GM13977 (cell line): ENCODE measurements around the gene ADCYAP1R1.
"Not testable (repeated sequence)": the region's sequence is repeated elsewhere in the genome, so short reads cannot be mapped to it uniquely, and the experiment has no call there.

Experiments
- DNase-seq: peaks from one replicate; pipeline ENCODE4 v3.0.0; 2012; ENCODE audit warnings: low spot score
- in situ Hi-C: fragments of 300-500 bp; cut with MboI; formaldehyde crosslinking; loops from one replicate; pipeline ENCODE4 v1.12.0; 2022; ENCODE audit warnings: low sequenced_read_pairs, low pct_unique_long_range_greater_than_20kb, mixed read lengths, inconsistent platforms; ENCODE audit not compliant: unreplicated experiment
- TF ChIP-seq, protein P1 (sequence below): IDR thresholded peaks from 2 replicates; pipeline ENCODE4 v1.5.1; 2012; ENCODE audit warnings: mild to moderate bottlenecking, control low read depth; ENCODE audit not compliant: insufficient read depth; ENCODE audit errors: extremely low read depth, missing control alignments

Gene ADCYAP1R1

DNA sequence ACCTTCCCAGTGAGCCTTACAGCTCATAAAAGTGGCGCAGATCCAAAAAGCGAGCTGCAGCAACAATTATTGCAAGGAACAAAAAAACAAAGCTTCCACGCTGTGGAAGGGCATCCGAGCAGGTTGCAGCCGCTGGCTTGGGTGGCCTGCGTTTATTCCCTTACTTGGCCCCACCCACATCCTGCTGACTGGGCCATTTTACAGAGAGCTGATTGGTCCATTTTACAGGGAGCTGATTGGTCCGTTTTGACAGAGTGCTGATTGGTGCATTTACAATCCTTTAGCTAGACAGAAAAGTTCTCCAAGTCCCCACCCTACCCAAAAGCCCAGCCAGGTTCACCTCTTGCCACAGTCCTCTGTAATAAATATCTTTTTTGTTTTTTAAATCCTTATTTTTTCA, 85.1 kb downstream of the ADCYAP1R1 start:
- in situ Hi-C loops: no loop called here
- no peak for DNase-seq
- TF ChIP-seq, protein P1, sequence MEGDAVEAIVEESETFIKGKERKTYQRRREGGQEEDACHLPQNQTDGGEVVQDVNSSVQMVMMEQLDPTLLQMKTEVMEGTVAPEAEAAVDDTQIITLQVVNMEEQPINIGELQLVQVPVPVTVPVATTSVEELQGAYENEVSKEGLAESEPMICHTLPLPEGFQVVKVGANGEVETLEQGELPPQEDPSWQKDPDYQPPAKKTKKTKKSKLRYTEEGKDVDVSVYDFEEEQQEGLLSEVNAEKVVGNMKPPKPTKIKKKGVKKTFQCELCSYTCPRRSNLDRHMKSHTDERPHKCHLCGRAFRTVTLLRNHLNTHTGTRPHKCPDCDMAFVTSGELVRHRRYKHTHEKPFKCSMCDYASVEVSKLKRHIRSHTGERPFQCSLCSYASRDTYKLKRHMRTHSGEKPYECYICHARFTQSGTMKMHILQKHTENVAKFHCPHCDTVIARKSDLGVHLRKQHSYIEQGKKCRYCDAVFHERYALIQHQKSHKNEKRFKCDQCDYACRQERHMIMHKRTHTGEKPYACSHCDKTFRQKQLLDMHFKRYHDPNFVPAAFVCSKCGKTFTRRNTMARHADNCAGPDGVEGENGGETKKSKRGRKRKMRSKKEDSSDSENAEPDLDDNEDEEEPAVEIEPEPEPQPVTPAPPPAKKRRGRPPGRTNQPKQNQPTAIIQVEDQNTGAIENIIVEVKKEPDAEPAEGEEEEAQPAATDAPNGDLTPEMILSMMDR: no peak

DNA sequence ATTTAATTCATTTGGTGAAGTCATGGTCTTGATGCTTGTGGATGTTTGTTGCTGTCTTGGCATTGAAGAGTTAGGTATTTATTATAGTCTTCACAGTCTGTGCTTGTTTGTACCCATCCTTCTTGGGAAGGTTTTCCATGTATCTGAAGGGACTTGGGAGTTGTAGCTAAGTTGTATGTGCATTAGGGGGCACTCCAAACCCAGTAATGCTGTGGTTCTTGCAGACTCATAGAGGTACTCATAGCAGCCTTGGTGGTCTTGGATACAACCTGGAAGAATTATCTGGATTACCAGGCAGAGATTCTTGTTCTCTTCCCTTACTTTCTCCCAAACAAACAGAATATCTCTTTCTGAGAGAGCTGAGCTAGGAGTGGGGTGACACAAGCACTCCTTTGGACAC, 93.2 kb downstream of the ADCYAP1R1 start:
- TF ChIP-seq, protein P1: no peak
- DNase-seq: no peak
- in situ Hi-C loops: no loop called here

DNA sequence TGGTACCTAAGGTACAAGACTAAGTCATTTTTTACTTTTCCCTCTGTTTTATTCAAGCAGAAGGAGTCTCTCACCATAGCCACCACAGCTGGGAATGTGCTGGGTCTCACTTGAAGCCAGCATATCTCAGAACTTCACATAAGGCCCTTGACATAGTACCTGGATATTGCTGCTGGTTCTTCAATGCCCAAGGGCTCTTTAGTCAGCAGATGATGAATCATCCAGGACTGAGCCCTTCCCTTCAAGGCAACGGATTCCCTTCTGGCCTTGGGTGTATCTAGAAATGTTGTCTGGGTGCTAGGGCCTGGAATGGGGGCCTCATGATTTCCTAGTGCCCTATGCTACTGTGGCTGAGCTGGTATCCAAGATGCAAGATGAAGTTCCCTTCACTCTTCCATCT, 93.9 kb downstream of the ADCYAP1R1 start:
- in situ Hi-C loops: no loop called here
- TF ChIP-seq, protein P1: no peak
- no peak for DNase-seq

DNA sequence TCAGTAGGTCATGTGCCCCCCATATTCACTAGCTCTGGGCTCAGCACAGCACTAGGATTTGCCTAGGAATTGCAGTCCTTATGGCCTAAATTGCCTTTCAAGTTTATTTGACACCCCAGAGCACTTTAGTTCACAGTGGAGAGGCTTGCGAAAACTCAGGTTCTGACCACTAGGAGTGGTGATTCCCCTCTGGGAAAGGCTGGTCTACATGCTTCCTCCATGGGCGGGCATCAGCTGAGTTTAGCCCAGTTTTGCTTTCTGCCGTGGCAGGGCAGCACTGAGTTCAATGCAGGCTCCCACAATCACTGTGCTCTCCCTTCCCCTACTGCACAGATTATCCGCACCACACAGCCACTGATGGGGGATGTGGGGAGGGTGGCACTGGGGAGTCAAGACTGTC, 94.4 kb downstream of the ADCYAP1R1 start:
- DNase-seq: no peak
- in situ Hi-C loops: no loop called here
- TF ChIP-seq, protein P1: no peak

DNA sequence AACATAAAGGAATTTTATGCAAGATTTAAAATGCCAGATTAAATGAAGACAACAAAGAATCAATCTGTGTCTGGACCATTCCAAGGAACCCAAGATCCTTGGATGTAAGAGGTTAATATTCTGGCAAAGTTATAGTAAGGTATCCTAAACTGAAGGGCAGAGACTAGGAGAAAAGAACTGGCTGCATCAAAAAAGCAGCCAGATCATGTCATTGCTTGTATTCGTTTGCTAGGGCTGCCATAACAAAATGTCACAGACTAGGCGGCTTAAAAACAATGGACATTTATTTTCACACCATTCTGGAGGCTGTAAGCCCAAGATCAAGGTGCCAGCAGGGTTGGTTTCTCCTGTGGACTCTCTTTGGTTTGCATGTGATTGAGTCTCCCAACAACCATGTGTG, 99.7 kb downstream of the ADCYAP1R1 start:
- no peak for DNase-seq
- TF ChIP-seq, protein P1: no peak
- in situ Hi-C loops: no loop called here

DNA sequence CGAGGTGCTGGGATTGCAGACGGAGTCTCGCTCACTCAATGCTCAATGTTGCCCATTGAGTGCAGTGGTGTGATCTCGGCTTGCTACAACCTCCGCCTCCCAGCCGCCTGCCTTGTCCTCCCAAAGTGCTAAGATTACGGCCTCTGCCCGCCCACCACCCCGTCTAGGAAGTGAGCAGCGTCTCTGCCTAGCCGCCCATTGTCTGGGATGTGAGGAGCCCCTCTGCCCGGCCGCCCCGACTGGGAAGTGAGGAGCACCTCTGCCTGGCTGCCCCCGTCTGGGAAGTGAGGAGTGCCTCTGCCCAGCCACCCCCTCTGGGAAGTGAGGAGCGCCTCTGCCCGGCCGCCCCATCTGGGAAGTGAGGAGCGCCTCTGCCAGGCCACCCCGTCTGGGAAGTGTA, 101.2 kb downstream of the ADCYAP1R1 start:
- in situ Hi-C loops, DNase-seq: not testable (repeated sequence)

DNA sequence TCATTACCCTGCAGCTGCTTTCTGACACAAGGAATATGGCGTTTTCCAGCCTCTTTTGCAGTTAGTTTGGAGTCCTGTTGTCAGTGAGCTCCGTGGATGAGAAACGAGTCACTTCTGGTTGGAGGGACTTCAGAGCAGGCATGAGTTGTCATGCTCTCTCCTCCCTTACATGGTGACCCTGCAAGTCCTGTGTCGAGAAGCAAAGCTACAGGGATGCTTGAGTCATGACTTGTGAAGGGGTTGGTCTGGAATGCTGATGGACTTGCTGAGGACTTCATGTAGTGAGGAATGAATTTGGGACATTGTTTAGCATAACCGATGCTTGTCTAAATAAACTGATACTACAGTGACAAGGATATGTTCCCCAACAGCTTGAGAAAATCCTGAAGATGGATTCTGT, 108.8 kb downstream of the ADCYAP1R1 start:
- no peak for DNase-seq
- TF ChIP-seq, protein P1: no peak
- in situ Hi-C loops: no loop called here
